GM18511 (cell line): ENCODE results near the gene BRAT1.
A peak's percentile ranks its signal among the peaks of the same experiment; 100 is the strongest.

Experiments used
- ATAC-seq: cut with Tn5 transposase; IDR thresholded peaks from one replicate; pipeline ENCODE4 v1.9.1; 2021; ENCODE audit warnings: mild to moderate bottlenecking, moderate library complexity; ENCODE audit not compliant: unreplicated experiment

Gene BRAT1

DNA sequence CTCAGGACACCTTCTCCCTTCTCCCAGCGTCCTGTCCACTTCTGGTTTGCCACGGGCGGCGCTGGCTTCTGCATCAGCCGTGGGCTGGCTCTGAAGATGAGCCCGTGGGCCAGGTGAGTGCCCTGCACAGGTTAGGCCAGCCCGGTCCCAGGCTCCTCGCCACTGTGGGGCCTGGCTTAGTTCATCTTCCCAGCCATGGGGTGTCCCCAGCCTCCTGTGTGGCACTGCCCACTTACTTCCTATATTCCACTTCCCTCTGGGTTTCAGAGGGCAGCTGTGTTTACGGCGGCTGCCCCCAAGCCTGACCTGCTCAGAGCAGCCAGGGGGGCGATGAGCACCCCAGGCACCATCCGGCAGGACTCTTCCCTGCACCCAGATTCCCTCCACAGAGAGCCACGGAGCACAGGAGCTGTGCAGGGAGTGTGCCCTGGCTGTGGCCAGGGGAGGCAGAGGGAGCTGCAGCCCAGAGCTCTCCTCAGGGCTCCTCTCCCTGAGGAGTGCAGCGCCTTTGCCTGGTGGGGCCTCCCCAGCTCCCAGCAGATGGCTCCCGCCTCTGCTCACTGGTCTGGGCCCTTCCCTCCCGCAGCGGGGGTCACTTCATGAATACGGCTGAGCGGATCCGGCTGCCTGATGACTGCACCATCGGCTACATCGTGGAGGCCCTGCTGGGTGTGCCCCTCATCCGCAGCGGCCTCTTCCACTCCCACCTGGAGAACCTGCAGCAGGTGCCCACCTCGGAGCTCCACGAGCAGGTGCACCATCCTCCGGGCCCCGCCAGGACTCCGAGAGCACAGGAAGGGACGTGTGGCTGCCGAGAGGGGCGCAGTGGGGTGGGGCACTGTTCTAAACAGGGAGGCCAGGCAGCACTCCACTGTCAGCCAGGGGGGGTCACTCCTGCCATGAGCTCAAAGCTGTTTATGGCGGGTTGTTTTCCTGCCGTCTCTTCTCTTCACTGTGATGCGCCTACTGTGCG is 29.4 kb downstream of the BRAT1 start:
- ATAC-seq, result no peak

DNA sequence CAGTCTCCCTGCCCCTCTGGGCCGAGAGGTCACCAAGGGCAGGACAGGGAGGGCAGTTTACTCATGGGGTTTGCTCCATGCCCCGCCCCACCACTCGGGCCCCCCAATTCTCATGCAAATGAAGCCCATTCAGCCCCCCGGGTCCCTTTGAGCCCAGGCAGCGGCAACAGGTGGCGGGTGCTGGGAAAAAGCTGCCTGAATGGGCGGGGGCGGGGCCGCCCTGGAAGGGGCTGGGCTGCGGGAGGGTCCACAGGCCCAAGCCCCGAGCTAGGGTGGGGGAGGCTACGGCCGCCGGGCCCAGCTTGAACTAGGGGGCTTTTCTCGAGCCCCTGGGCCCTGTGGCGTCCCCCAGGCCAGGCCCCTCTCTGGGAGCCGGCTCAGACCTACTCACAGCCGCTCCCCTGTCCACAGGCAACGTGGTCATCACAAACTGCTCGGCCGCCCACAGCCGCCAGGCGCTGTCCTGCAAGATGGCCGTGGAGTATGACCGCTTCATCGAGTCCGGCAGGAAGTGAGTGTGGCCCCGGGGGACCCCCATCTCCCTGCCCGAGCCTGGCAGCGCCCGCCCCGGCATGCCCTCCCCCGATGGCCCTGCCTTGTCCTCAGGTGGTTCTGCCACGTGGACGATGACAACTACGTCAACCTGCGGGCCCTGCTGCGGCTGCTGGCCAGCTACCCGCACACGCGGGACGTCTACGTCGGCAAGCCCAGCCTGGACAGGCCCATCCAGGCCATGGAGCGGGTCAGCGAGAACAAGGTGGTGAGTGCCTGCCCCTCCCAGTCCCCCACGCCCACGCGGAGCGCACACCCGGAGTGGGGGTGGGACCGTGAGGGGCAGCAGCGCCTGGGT is 30.3 kb downstream of the BRAT1 start:
- no peak for ATAC-seq

DNA sequence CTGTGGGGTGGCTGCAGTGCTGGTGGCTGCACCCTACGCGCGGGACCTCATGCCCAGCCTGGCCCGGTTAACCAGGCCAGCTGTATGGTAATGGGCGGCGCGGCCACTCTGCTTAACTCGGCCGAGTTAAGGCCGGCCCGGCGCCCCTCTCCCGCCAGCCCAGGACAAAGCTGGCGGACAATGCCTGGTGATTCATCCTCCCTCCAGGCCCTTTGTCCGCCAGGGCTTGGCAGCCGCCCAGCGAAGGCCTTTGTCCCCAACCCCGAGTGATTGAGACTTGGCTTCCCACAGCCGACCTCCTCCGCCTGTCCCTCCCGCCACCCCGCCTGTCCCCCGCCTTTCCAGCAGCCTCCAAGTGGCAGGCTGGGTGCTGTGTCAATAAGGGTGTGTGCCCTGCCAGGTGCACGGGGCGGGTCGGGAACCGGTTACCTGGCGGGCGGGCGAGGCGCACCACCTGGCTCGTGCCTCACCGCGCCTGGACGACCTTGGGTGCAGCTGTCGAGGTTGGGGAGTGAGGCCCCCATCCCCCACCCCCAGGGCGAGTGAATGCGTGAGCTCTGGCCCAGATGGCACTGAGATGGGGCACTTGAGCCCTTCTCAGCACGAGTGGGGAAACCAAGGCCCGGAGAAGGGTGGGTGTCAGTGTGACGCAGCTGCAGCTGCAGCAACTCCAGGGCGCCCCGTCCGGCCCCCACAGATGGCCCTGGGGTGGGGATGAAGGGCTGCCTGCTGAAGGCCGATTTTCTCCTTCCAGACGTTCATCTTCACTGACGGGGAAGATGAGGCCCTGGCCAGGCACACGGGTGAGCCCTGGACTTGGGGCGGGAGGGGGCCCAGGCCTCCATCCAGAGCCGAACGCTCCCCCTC is 31.1 kb downstream of the BRAT1 start:
- no peak for ATAC-seq

DNA sequence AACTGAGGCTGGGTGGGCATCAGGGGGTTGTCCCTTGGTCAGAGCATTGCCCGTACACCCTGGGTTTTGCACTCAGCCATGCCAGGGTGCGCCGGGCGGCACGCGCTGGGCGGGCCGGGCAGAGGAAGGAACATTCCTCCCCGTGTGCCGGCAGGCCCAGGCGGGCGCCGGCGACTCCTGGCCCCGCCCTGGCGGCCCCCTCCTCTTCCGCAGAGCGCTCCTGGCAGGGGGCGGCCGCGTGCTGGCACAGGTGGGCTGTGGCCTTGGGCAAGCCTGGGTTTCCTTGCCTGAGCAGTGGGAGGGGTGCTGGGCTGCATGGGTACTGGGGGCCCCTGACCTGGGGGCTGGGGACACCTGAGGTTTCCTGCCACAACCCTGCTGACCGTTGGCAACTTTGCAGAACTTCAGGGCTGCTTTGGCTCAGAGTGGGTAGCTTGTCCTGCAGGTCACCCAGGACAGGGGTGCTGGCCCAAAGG is 31.8 kb downstream of the BRAT1 start:
- no peak for ATAC-seq

DNA sequence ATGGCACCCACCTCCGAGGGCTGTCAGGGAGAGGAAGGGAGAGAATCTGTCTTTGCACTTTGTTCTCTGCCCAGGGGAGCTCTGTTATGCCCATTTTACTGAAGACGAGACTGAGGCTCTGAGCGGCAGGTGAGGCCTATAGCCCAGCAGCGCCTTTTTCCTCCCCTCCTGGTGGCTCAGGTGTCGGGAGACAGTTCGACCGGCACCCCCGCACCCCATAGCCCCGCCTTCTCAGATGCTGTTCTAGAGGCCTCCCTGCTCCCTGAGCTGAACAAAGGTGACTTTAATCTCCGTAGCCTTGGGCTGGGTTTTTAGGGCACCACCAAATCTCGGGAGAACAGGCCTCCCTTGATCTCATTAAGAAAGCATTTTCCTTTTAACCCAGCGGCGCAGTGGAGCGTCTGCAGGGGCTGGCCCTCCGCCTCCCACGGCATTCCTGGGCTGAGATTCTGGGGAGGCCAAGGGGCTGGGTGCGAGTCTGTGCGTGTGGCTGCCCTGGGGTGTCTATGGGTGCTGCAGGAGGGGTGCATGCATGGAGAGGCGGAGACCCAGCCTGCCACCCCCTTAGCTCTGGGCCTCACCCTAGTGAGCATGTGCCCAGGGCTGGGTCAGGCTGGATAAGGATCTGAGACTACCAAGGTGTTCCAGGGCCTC is 32.4 kb downstream of the BRAT1 start:
- ATAC-seq, result no peak

DNA sequence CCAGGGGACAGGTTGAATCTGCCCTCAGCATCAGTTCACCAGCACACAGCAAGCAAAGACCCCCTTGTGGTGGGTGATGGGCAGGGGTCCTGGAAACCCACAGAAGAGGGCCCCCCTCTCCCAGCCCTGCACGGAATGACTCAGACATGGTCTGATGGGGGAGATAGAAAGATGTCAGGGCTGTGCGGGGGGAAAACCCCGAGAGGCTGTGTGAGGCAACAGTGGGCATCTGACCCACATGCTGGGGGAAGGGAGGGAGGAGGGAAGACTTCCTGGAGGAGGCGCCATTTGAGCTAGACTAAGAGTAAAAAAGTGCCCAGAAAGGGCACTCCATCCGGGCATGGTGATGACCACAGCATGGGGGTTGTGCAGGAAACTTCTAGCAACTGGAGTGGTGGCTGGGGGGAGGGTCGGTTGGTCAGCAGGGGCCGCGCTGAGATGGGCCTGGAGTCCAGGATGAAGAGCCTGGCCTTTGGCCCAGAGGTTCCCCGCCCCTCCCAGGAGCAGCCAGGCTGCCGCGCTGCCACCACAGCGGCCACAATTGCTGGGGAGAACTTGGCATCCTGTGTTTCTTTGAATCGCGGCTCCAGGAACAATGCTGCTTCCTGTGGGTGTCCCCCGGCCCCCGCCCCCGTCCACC is 33.3 kb downstream of the BRAT1 start:
- peak; percentile 26 for ATAC-seq

DNA sequence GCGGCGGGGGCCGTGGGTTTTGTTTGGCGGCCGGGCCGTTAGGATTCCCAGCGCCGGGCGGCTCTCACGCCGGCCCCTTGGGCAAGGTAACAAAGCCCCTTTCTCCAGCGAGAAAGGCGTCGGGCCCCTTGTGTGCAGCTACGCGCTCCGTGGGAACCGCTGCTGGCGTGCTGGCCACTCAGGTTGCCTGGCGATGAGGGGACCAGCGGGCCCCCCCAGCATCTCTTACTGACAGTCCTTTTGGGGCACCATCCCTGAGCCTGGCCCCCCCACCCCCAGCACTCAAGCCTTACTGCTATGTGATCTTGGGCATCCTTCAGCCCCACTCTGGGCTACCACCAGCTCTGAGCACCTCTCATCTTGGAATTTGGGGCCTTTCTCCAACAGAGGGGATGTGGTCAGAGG is 34.0 kb downstream of the BRAT1 start:
- ATAC-seq, result no peak

DNA sequence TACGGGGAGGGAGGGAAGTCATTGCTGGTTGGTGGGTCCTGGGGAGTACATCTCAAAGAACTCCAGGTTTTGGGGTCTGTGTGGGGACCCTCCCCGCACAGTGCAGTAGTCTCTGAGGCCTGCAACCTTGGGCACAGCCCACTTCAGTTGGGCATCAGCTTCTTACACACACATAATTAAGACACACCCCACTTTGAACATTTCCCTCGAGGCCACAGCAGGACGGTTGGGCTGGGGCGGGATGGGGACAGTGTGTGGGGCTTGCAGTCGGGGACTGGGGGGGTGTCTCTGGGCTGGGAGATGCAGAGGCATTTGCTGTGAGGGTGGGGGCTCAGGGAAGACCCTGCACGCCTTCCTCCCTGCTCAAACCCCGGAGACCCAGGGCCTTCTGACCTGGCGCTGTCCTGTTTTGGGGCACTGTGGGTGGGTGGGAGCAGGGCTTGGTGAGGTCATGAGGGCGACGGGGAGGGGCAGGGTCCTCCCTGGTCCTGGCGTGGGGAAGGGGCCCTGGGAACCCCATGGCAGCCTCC is 34.5 kb downstream of the BRAT1 start:
- ATAC-seq, result no peak

DNA sequence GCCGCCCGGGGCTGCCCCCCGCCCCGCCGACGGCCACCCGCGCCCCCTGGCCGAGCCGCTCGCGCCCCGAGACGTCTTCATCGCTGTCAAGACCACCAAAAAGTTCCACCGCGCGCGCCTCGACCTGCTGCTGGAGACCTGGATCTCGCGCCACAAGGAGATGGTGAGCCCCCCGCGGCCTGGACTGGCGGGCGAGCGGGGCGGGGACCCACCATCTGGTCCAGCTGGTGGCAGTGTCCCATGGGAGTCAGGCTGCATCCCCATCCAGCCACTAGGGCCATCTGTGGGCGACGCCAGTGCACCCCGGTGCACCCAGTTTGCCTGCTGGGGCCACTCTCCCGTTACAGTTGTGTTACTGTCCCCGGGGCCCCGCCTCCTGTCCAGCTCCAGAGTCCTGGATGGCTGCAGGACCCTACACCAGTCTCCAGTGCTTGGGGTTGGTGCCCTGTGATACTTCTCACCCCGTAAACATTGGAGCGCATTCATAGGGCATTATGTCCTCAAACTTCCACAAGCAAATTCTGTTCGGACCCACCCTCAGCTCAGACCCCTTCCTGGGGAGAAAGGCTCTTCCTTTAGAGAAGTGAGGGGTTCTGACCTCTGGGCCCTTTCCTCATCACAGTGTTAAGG is 35.1 kb downstream of the BRAT1 start:
- peak; percentile 16 for ATAC-seq

DNA sequence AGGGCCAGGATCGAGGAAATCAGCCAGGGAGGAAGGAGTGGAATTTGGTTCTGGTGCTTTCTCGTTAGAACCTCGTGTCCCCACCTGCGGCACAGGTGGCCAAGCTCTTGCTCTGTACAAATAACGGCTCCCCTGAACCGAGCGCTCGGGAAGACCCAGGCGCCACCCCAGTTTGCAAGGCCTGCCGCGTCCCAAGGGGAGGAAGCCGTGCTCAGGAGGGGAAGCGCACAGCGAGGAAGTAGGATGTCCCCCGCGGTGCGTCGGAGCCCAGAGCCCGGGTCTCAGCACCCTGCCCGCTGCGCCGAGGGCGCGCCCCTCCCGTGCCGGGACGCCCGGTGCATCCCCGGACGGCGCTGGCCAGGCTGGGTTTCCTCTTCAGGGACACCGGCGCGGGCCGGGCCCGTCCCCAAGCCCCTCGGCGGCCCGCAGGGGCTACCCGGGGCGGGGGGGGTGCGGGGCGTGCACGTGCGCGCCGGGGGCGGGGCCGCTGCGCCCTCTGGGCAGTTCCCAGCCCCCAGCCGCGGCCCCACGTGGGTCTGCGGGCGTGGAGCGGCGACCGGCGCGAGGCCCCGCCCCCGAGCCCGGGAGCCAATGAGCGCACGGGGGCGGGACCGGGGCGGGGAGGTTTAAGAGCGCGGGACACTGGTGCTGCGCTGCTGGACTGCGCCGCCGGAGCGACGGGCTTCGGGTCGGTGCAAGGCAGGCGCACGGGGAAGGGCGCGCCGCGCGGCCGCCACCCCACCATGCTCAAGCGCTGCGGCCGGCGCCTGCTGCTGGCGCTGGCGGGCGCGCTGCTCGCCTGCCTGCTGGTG is 36.0 kb downstream of the BRAT1 start, which contains the start of gene LFNG:
Gene LFNG, plus strand, starts transcription at position 656 of the 812 bp plus-strand sequence. Its CDS starts 88 bp downstream, at position 744.
- ATAC-seq, result peak; percentile 80

DNA sequence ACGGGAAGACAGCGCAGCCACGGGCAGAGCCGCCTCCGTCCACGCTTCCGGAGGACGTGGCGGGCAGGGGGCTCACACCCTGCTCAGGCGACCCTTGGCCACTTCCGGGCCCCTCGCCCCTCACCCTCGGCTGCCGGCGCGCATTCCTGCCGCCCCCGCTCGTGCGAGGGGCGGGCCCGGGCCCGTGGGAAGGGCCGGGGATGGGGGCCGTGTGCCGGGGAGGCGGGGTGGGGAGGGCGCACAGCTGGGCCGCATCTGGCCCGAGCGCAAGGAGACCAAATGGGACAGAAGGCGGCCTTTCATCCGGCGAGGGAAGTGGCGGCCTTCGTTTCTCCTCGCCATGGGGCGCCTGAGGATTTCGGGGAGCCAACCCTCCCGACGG is 36.6 kb downstream of the BRAT1 start:
- ATAC-seq, result no peak

DNA sequence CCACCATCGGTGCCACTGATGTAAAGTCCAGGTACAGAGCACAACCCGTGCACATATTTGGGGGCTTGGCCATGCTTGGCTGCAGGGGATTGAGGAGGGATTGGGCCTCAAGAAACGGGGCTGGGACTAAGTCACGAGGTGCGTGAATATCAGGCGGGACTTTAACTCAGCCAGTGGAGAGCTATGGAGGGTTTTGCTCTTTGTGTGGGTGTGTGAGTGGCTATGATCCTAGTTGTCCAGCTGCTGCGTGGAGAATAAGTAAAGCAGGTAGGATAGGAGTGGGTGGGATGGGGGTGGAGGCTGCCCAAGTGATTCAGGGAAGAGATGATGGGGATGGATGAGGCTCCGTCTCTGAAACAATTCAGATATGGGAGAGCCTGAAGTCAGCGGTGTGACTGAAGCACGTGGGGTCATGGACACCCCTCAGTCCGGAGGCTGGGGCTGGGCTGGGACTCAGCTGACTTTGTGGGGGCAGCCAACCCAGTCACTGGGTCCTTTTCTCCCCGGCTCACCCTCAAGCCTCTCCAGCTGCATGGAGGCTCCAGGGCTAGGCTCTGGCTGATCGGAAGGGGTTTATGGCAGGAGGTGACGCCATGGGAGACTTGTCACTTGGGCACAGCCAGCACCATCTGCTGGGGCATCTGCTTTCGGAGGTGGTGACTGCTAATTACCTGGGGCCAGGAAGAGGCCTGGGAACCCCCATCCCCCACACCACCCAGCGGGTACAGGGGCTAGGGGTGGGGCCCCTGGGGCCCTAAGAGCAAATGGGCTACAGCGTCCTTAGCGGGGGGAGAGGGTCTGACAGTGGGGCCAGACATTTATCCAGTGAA is 37.4 kb downstream of the BRAT1 start:
- no peak for ATAC-seq

DNA sequence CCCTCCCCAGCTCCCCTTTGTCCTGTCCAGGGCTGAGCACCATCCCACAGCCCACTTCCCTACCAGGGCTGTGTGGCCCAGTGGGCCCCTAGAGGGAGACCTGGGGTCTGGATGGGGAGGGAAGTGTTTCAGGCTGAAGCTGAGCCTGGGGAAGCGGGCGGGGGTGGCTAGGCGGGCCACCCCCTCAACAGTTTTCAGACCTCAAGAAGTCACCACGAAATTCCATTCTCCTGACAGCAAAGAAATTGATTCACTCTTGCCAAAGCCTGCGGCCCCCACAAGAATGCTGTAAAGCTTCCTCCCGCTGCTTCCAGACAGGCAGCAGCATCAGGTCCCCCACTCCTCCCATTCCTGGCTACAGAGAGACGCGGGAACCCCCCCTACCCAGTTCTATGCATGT is 38.3 kb downstream of the BRAT1 start:
- no peak for ATAC-seq

DNA sequence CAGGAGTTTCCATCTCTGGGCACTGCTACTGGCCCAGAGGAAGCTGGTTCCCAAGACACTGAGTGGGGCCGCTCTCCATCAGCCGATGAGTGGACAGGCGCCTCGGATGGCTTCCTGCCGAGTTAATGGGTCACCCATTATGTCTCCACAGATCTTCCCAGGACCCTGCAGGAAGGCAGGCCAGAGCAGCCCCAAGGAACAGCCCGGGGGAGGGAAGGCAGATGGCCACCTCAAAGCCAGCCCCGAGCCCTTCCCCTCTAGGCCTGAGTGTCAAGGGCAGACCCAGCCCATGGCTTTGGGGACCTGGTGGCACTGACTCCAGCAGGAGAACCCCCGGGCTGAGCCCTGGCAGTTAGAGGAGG is 39.1 kb downstream of the BRAT1 start:
- no peak for ATAC-seq

DNA sequence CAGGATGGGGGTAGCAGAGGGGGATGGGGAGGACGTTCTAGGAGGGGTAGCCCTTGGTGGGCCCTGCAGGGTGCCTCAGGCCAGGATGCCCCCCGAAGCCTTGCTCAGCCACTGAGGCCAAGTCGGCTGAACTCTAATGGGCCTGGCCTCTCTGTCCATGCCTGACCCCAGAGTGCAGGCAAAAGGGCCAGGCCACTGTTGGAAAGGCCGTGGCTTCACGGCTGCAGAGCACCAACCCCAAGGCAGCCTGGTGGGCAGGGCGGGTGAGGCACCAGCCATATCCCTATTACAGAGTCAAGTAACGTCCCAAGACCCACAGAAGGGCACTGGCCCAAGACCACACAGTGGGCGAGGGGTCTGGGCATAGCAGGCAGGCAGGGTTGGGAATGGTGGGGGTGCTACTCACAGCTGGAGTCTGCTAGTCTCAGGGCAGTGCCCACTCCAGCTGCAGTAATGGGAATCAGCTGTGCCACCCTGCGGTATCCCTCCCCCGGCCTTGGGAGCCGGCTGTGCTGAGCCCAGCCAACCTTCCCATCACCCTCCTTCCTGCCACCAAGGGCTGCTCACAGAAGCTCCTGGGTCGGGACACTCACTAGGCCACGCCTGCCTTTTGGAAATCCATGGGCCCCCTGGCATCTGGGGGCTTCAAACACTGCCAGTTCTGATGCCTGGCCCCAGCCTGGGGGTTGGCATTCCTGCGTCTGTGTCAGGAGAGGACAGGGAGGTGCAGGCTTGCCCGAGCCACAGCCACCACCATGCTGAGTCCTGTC is 39.7 kb downstream of the BRAT1 start:
- no peak for ATAC-seq
